ENCODE measurements around the gene CHL1.

GRCh38 chr3:279325-279724 lies 82.8 kb downstream of the CHL1 start:
- TF ChIP-seq CTCF (IDR thresholded peaks at IDR 0.05) (no peak), POLR2A (IDR thresholded peaks at IDR 0.05) (no peak)

Data from esophagus squamous epithelium (tissue), 4 donors.